Measurements from ENCODE around the gene LAMA3.

DNA sequence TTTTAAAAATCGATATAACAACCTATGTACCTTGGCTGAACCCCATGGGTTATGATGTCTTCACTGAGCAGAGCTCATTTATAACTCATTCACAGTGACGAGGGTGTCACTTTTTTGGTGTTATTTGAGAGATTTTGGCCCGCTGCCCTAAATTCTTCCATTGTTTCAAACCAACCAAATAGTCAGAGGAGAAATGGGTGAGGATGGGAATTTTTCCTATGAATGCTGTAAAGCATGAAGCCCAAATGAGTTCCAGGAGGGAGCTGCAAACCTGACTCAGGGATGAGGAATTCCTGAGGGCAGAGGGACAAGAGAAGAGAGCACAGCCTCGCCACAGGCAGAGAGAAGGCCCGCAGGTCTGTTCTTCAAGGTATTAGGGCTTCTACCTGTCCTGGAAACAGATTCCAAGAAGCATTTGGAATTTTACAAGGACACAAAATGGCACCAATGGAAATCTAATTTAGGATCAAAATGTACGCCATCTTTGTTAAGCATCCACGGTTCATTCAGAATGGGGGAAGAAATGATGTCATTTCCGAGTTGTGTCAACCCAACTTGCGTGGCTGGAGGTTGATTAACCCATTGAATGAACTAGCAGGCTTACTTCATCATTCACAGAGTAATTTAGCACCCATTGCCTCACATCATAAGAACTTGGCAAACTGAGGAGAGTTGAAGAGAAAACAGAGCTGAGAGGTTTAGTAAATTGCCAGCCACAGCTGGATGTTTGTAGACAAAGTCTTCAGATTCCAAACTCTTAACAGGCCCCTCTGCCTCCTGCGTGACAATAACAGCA is 133.5 kb downstream of the LAMA3 start:
- TF ChIP-seq ZNF747 (tag by site-specific recombination; IDR thresholded peaks at IDR 0.05) (no peak), ZNF473 (tag by site-specific recombination; IDR thresholded peaks at IDR 0.05) (no peak), ZNF701 (tag by site-specific recombination; IDR thresholded peaks at IDR 0.05) (no peak), ZNF311 (tag by site-specific recombination; IDR thresholded peaks at IDR 0.05; ENCODE audit: borderline replicate concordance) (no peak), ZBTB21 (tag by site-specific recombination; IDR thresholded peaks at IDR 0.05) (no peak), ZNF561 (tag by site-specific recombination; IDR thresholded peaks at IDR 0.05; ENCODE audit: borderline replicate concordance) (no peak)
- TF ChIP-seq, protein P1, sequence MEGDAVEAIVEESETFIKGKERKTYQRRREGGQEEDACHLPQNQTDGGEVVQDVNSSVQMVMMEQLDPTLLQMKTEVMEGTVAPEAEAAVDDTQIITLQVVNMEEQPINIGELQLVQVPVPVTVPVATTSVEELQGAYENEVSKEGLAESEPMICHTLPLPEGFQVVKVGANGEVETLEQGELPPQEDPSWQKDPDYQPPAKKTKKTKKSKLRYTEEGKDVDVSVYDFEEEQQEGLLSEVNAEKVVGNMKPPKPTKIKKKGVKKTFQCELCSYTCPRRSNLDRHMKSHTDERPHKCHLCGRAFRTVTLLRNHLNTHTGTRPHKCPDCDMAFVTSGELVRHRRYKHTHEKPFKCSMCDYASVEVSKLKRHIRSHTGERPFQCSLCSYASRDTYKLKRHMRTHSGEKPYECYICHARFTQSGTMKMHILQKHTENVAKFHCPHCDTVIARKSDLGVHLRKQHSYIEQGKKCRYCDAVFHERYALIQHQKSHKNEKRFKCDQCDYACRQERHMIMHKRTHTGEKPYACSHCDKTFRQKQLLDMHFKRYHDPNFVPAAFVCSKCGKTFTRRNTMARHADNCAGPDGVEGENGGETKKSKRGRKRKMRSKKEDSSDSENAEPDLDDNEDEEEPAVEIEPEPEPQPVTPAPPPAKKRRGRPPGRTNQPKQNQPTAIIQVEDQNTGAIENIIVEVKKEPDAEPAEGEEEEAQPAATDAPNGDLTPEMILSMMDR (tag by site-specific recombination; IDR thresholded peaks at IDR 0.05) = no peak
- TF ChIP-seq, protein P2, sequence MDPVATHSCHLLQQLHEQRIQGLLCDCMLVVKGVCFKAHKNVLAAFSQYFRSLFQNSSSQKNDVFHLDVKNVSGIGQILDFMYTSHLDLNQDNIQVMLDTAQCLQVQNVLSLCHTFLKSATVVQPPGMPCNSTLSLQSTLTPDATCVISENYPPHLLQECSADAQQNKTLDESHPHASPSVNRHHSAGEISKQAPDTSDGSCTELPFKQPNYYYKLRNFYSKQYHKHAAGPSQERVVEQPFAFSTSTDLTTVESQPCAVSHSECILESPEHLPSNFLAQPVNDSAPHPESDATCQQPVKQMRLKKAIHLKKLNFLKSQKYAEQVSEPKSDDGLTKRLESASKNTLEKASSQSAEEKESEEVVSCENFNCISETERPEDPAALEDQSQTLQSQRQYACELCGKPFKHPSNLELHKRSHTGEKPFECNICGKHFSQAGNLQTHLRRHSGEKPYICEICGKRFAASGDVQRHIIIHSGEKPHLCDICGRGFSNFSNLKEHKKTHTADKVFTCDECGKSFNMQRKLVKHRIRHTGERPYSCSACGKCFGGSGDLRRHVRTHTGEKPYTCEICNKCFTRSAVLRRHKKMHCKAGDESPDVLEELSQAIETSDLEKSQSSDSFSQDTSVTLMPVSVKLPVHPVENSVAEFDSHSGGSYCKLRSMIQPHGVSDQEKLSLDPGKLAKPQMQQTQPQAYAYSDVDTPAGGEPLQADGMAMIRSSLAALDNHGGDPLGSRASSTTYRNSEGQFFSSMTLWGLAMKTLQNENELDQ (tag by site-specific recombination; IDR thresholded peaks at IDR 0.05; ENCODE audit: low read depth) = no peak
- TF ChIP-seq, protein P3, sequence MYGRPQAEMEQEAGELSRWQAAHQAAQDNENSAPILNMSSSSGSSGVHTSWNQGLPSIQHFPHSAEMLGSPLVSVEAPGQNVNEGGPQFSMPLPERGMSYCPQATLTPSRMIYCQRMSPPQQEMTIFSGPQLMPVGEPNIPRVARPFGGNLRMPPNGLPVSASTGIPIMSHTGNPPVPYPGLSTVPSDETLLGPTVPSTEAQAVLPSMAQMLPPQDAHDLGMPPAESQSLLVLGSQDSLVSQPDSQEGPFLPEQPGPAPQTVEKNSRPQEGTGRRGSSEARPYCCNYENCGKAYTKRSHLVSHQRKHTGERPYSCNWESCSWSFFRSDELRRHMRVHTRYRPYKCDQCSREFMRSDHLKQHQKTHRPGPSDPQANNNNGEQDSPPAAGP (tag by site-specific recombination; IDR thresholded peaks at IDR 0.05) = no peak
- TF ChIP-seq, protein P4, sequence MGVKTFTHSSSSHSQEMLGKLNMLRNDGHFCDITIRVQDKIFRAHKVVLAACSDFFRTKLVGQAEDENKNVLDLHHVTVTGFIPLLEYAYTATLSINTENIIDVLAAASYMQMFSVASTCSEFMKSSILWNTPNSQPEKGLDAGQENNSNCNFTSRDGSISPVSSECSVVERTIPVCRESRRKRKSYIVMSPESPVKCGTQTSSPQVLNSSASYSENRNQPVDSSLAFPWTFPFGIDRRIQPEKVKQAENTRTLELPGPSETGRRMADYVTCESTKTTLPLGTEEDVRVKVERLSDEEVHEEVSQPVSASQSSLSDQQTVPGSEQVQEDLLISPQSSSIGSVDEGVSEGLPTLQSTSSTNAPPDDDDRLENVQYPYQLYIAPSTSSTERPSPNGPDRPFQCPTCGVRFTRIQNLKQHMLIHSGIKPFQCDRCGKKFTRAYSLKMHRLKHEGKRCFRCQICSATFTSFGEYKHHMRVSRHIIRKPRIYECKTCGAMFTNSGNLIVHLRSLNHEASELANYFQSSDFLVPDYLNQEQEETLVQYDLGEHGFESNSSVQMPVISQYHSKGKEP (tag by site-specific recombination; IDR thresholded peaks at IDR 0.05) = no peak
